Measurements from ENCODE around the gene SLC9A2.

- TF ChIP-seq CTCF (IDR thresholded peaks at IDR 0.05; ENCODE audit: insufficient read depth, low read depth, low read length) (no peak), EZH2 (IDR thresholded peaks at IDR 0.05; ENCODE audit: insufficient read depth, low read length) (no peak)
These were observed 116.7 kb downstream of the SLC9A2 start for GRCh38 chr2:102736110-102736409.
